ENCODE data around the gene TRAPPC12. TPM values are rescaled to one million over a fixed set of nuclear protein-coding genes. Genes with fewer than 3 reads are reported as not detected.

TRAPPC12 gene
- polyA plus RNA-seq, 1 donor from 2014 or later, result 76.2 TPM

GRCh38 chr2:3387644-3388411 lies 8.3 kb downstream of the TRAPPC12 start:
- Histone ChIP-seq H3K9ac (ENCODE audit: low read length) (no peak overlapping the region), H3F3A (ENCODE audit: insufficient read depth, low read length, poor library complexity, severe bottlenecking) (no peaks in the 10 kb centered on the region), H3K27me3 (ENCODE audit: insufficient read depth, low read depth, low read length) (no peaks in the 10 kb centered on the region), H3K9me2 (ENCODE audit: insufficient read depth, low read length) (no peaks in the 10 kb centered on the region), H4K20me1 (ENCODE audit: insufficient read depth) (no peaks in the 10 kb centered on the region), H3K27ac (ENCODE audit: low read length) (no peak overlapping the region), H3K36me3 (ENCODE audit: insufficient read depth, low read length) (peaks cover 7% of the 10 kb centered on the region), H3K79me2 (replicated peaks; ENCODE audit: insufficient read depth, low read length) (peaks cover 9% of the 10 kb centered on the region), H2AFZ (ENCODE audit: low read depth, low read length) (no peak overlapping the region), H3K4me3 (ENCODE audit: low read length) (no peak overlapping the region), H3K4me2 (ENCODE audit: low read length) (no peak overlapping the region), H3K9me3 (ENCODE audit: low read length) (no peaks in the 10 kb centered on the region)
- TF ChIP-seq CTCF (IDR thresholded peaks at IDR 0.05; ENCODE audit: poor library complexity, severe bottlenecking) (no peak), TAF1 (IDR thresholded peaks at IDR 0.05; ENCODE audit: low read depth) (no peak), SMC3 (conservative IDR thresholded peaks at IDR 0.05; ENCODE audit: poor library complexity) (no peak)

- Histone ChIP-seq H3K9ac (ENCODE audit: low read length) (no peak overlapping the region), H3K27ac (ENCODE audit: low read length) (no peak overlapping the region), H3F3A (ENCODE audit: insufficient read depth, low read length, poor library complexity, severe bottlenecking) (no peaks in the 10 kb centered on the region), H3K36me3 (ENCODE audit: insufficient read depth, low read length) (peaks cover 7% of the 10 kb centered on the region), H3K27me3 (ENCODE audit: insufficient read depth, low read depth, low read length) (no peaks in the 10 kb centered on the region), H3K79me2 (replicated peaks; ENCODE audit: insufficient read depth, low read length) (peaks cover 9% of the 10 kb centered on the region), H3K9me2 (ENCODE audit: insufficient read depth, low read length) (no peaks in the 10 kb centered on the region), H3K9me3 (ENCODE audit: low read length) (no peaks in the 10 kb centered on the region), H4K20me1 (ENCODE audit: insufficient read depth) (no peaks in the 10 kb centered on the region), H3K4me2 (ENCODE audit: low read length) (no peak overlapping the region), H2AFZ (ENCODE audit: low read depth, low read length) (no peak overlapping the region), H3K4me3 (ENCODE audit: low read length) (no peak overlapping the region)
- no peak for TF ChIP-seq POLR2AphosphoS5 (IDR thresholded peaks at IDR 0.05)
- no peak for TF ChIP-seq RAD21 (conservative IDR thresholded peaks at IDR 0.05)
- no peak for TF ChIP-seq MXI1 (conservative IDR thresholded peaks at IDR 0.05; ENCODE audit: poor library complexity, severe bottlenecking)
- no peak for TF ChIP-seq TAF1 (IDR thresholded peaks at IDR 0.05; ENCODE audit: low read depth)
- TF ChIP-seq SMC3 (conservative IDR thresholded peaks at IDR 0.05; ENCODE audit: poor library complexity), result no peak
- TF ChIP-seq REST (IDR thresholded peaks at IDR 0.05; ENCODE audit: borderline replicate concordance), result no peak
- TF ChIP-seq CTCF (IDR thresholded peaks at IDR 0.05; ENCODE audit: poor library complexity, severe bottlenecking), result no peak
- TF ChIP-seq EZH2 (IDR thresholded peaks at IDR 0.05; ENCODE audit: borderline replicate concordance, insufficient read depth, low read length, poor library complexity, severe bottlenecking), result no peak
- TF ChIP-seq EP300 (conservative IDR thresholded peaks at IDR 0.05; ENCODE audit: poor library complexity, severe bottlenecking), result no peak
Measured at GRCh38 chr2:3388412-3388738, 8.9 kb downstream of the TRAPPC12 start.
